BLaER1 (cell line): ENCODE measurements around the gene IFT57.

Experiments used
- H3K27ac ChIP-seq: shearing (Covaris generic); formaldehyde crosslinking; 2 replicates; pipeline ENCODE4 v1.8.1; 2022
- H3K27me3 ChIP-seq: shearing (Covaris generic); formaldehyde crosslinking; 2 replicates; pipeline ENCODE4 v1.8.1; 2022
- H3K36me3 ChIP-seq: shearing (Covaris generic); formaldehyde crosslinking; 2 replicates; pipeline ENCODE4 v1.8.1; 2022
- H3K4me1 ChIP-seq: shearing (Covaris generic); formaldehyde crosslinking; 2 replicates; pipeline ENCODE4 v1.8.1; 2022
- H3K4me2 ChIP-seq: shearing (Covaris generic); formaldehyde crosslinking; 2 replicates; pipeline ENCODE4 v1.8.1; 2022
- H3K4me3 ChIP-seq: shearing (Covaris generic); formaldehyde crosslinking; 2 replicates; pipeline ENCODE4 v1.8.1; 2022
- H3K9ac ChIP-seq: shearing (Covaris generic); formaldehyde crosslinking; 2 replicates; pipeline ENCODE4 v1.8.1; 2022
- H3K9me3 ChIP-seq: shearing (Covaris generic); formaldehyde crosslinking; 2 replicates; pipeline ENCODE4 v1.8.1; 2022
- H4K20me1 ChIP-seq: shearing (Covaris generic); formaldehyde crosslinking; 2 replicates; pipeline ENCODE4 v1.8.1; 2022
- Cebpa-rat ChIP-seq: shearing (Covaris generic); IDR thresholded peaks from 2 replicates; pipeline ENCODE4 v1.8.1; 2022

IFT57 gene

DNA sequence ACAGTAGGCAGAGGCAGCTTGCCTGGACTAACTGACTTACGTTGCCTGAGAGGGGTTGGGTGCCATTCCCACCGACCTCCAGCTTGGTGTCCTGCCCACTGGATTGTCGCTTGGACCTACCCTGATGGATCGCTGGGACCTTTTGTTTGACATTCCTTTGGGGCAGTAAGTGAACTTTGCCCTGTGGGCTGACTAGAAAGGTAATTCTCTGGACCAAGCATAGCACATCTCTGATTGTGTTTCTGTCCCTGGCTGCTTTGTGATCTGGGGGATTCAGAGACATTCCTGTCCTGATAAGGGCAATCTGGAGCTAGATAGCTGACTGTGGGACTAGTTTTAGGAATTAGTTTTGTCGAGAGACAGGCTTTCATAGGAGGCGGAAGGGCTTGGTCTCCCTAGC lies 19.5 kb upstream of the IFT57 start:
- no peaks in the 10 kb centered on the region for H3K9me3 ChIP-seq
- H3K36me3 ChIP-seq: no peaks in the 10 kb centered on the region
- no peaks in the 10 kb centered on the region for H3K27me3 ChIP-seq
- H4K20me1 ChIP-seq: no peaks in the 10 kb centered on the region
- no peaks in the 10 kb centered on the region for H3K4me1 ChIP-seq
- H3K4me2 ChIP-seq: no peak overlapping the region
- H3K4me3 ChIP-seq: no peak overlapping the region
- TF ChIP-seq Cebpa-rat: no peak
- H3K9ac ChIP-seq: no peak overlapping the region
- H3K27ac ChIP-seq: no peak overlapping the region

DNA sequence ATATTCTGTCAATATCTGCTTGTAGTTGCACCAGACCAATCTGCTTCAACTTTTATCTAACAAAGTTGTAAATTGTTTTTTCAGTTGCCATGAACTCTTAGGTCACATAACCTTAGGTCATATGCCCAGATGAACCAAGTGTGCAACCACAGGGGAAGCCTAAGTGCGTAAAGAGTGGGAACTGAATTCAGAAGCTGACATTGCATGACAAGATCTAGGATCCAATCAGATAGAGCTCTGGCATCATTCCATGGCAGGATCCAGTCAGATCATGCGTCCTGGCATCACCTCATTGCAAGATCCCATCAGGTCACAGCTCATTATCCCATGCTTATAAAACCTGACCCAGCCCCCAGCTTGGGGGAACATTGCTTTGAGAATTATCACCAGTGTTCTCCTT lies 18.9 kb upstream of the IFT57 start:
- TF ChIP-seq Cebpa-rat: no peak
- no peaks in the 10 kb centered on the region for H3K9me3 ChIP-seq
- no peaks in the 10 kb centered on the region for H3K36me3 ChIP-seq
- H3K9ac ChIP-seq: no peak overlapping the region
- H4K20me1 ChIP-seq: no peaks in the 10 kb centered on the region
- no peak overlapping the region for H3K4me2 ChIP-seq
- H3K4me1 ChIP-seq: no peaks in the 10 kb centered on the region
- no peak overlapping the region for H3K4me3 ChIP-seq
- H3K27ac ChIP-seq: no peak overlapping the region
- H3K27me3 ChIP-seq: no peaks in the 10 kb centered on the region

DNA sequence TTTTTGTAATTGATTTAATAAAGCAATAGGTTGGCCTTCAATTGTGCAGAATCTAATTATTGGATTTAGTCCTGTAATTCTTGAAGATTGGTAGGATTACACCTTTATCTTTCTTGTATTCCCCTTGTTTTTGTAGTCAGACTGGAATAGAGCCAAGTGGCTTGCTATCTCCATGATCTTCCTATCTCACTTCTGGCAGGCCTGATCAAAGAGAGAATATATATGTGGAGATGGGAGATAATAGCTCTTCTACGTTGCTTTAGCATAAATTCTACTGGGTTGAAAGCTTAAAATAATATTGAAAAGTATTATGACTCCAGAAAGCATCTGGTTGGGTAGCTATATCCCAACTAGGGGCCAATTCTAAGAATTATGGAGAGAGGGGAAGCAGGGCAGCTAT lies 16.9 kb upstream of the IFT57 start:
- no peaks in the 10 kb centered on the region for H3K36me3 ChIP-seq
- no peaks in the 10 kb centered on the region for H4K20me1 ChIP-seq
- H3K9me3 ChIP-seq: no peaks in the 10 kb centered on the region
- H3K4me1 ChIP-seq: no peaks in the 10 kb centered on the region
- no peak overlapping the region for H3K4me3 ChIP-seq
- no peak for TF ChIP-seq Cebpa-rat
- H3K4me2 ChIP-seq: no peak overlapping the region
- no peak overlapping the region for H3K9ac ChIP-seq
- H3K27me3 ChIP-seq: no peaks in the 10 kb centered on the region
- H3K27ac ChIP-seq: no peak overlapping the region

DNA sequence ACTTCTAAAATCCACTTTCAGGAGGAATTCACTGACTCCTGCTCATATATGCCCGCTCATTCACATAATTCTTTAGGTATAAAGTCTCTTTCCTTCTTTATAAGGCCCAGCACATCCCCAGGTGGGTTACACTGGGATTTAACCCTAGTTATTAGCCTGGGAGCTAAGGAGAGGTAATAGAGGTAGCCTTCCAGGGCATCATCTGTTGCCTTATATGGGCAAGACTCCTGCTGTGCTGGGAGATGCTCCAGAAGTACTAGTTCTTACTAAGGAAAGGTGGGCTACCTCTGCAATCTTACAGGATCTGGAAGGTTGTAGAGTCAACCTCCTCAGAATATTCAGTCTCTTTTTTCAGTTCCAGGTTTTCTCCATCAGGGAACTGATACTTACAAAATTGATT lies 13.1 kb upstream of the IFT57 start:
- no peaks in the 10 kb centered on the region for H3K4me1 ChIP-seq
- H4K20me1 ChIP-seq: no peaks in the 10 kb centered on the region
- H3K4me3 ChIP-seq: no peak overlapping the region
- no peak overlapping the region for H3K9ac ChIP-seq
- no peaks in the 10 kb centered on the region for H3K36me3 ChIP-seq
- H3K4me2 ChIP-seq: no peak overlapping the region
- H3K27me3 ChIP-seq: no peaks in the 10 kb centered on the region
- H3K27ac ChIP-seq: no peak overlapping the region
- H3K9me3 ChIP-seq: no peaks in the 10 kb centered on the region
- no peak for TF ChIP-seq Cebpa-rat

DNA sequence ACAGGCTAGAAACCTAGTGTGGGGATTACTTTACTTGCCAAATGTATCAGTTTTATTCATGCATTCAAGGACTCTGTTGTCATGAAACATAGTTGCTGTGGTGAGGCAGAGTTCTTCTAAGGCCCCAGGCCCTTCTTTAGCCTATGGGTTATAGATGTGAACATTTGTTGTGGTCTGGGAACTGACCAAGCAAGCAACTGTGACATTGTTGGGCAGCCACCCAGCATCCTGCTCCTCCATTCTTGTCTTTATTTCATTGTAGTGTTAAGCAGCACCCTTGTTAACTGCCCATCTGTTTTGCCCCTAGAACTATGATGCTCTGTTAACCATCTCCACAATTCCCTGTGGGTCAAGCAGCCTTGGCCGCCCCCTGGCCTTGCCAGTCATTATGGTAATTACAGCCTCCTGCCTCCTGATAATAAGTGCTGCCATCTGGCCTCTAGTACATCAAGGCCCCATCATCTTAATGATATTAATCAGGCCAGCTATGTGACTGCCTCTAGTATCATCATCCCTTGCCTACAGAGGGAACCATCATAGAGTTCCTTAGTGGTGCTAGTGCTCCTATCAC lies 12.2 kb upstream of the IFT57 start:
- no peaks in the 10 kb centered on the region for H3K4me1 ChIP-seq
- H3K27me3 ChIP-seq: no peaks in the 10 kb centered on the region
- no peaks in the 10 kb centered on the region for H4K20me1 ChIP-seq
- H3K36me3 ChIP-seq: no peaks in the 10 kb centered on the region
- no peaks in the 10 kb centered on the region for H3K9me3 ChIP-seq
- H3K27ac ChIP-seq: no peak overlapping the region
- no peak for TF ChIP-seq Cebpa-rat
- H3K9ac ChIP-seq: no peak overlapping the region
- no peak overlapping the region for H3K4me3 ChIP-seq
- no peak overlapping the region for H3K4me2 ChIP-seq

DNA sequence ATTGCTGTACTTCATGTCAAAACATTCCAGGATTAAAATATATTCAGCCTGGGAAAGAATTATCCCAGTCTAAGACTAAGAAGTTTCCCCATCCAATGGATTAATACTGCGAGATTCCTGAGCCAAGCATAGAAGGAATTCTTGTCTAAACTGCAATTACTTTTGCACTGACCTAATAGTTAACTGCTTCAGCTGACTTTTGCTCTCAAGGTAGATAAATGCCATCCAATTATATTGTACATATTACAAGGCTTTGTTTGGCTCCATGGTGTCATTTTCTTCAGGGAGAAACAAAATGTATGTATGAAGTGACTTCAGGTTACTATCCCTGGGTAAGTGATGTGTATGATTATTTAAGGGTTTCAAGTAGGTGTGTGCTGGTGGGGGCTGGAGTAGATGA lies 6.1 kb upstream of the IFT57 start:
- Histone ChIP-seq H3K27ac (no peak overlapping the region), H4K20me1 (no peaks in the 10 kb centered on the region), H3K27me3 (no peaks in the 10 kb centered on the region), H3K4me1 (peaks cover 11% of the 10 kb centered on the region), H3K9me3 (no peaks in the 10 kb centered on the region), H3K4me3 (no peak overlapping the region), H3K9ac (no peak overlapping the region), H3K36me3 (no peaks in the 10 kb centered on the region), H3K4me2 (no peak overlapping the region)
- no peak for TF ChIP-seq Cebpa-rat

DNA sequence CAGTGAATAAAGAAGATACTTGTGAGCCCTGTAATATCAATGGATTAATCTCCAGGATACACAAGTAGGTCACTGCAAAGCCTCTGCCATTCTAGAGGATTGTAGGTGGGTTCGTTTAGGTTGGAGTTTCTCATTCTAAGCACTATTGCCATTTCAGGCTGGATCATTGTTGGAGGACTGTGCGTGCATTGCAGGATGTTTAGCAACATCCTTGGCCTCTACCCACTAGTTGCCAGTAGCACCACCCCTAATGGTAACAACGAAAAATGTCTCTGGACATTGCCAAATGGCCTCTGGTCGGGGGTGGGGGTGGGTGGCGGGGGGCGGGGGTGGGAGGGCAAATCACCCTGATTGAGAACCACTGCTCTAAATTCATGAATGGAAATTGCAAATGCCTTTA lies 4.9 kb upstream of the IFT57 start:
- peaks cover 17% of the 10 kb centered on the region for H3K4me1 ChIP-seq
- no peak for TF ChIP-seq Cebpa-rat
- no peaks in the 10 kb centered on the region for H4K20me1 ChIP-seq
- no peak overlapping the region for H3K9ac ChIP-seq
- H3K4me3 ChIP-seq: no peak overlapping the region
- no peak overlapping the region for H3K4me2 ChIP-seq
- no peaks in the 10 kb centered on the region for H3K27me3 ChIP-seq
- H3K27ac ChIP-seq: no peak overlapping the region
- H3K9me3 ChIP-seq: no peaks in the 10 kb centered on the region
- H3K36me3 ChIP-seq: no peaks in the 10 kb centered on the region

DNA sequence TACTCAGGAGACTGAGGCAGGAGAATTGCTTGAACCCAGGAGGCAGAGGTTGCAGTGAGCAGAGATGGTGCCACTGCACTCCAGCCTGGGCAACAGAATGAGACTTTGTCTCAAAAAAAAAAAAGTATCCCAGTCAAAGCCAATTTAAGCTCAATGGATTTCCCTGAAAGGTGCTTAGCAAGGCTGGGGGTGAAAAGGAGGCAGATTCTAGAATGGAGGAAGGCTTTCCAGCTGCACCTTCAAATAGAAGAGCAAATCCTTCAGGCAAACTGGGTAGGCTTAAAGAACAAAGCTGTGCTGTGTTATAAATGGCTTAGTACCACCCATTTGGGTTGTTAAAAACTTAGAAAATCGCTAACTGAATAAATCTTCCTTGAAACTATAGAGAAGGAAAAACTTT lies 3.0 kb upstream of the IFT57 start:
- Histone ChIP-seq H3K4me1 (peaks cover 29% of the 10 kb centered on the region), H3K4me3 (no peak overlapping the region), H3K4me2 (no peak overlapping the region), H3K9me3 (no peaks in the 10 kb centered on the region), H3K9ac (no peak overlapping the region), H3K27ac (no peak overlapping the region), H4K20me1 (no peaks in the 10 kb centered on the region), H3K27me3 (no peaks in the 10 kb centered on the region), H3K36me3 (no peaks in the 10 kb centered on the region)
- no peak for TF ChIP-seq Cebpa-rat

DNA sequence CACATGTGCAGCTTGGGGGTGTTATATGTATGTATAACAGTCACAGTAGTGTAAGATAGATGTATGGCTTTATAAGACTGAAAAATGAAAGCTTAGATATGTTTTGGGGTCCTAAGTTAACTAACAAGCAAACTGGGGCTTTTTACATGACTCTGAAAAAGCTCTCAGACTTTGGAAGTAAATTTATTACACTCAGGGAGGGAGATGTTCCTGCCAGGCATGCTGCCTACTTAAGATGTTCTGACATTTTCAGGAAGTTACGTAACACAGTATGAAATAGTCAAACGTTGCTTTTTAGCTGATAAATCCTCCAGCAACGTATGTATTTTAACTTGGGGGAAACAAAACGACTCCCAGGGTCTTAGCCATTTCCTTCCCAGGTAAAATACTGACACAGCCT lies 1.7 kb upstream of the IFT57 start:
- Histone ChIP-seq H4K20me1 (no peaks in the 10 kb centered on the region), H3K9me3 (no peaks in the 10 kb centered on the region), H3K27me3 (no peaks in the 10 kb centered on the region), H3K4me3 (no peak overlapping the region), H3K9ac (no peak overlapping the region), H3K4me2 (peak overlapping the region; percentile 95), H3K4me1 (peaks cover 29% of the 10 kb centered on the region), H3K27ac (no peak overlapping the region), H3K36me3 (no peaks in the 10 kb centered on the region)
- TF ChIP-seq Cebpa-rat: no peak

DNA sequence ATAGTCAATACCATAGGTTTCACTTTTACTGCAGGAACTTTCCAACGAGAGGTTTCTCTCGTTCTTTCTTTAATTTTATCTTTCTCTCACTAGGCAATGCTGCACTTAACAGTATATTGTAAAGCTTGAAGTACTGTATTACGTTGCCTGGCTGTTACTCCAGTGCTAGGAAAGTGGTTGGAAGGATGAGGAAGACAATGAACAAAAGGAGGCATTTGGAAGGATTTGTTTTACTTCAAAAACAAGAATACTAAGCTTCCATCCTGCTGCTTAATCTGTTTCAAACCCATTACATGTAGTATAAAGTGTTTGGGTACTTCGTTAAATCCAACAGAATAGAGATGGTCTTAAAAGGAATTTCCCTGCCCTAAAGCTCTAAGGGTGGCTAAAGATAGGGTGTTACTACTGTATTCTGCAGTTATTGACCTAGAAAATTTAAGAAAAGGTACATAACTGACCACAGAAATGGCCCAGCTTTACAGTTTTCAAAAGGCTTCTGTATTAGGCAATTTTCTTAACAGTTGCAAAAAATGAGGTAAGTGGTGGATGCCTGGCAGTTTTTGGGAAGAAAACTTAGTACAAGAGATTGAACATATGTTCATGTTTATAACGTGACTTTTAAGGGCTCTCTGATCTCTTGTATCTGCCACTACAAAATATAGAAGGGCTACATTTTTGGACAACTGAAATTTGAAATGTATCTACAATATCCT lies 785 bp upstream of the IFT57 start:
- H3K4me1 ChIP-seq: peaks cover 29% of the 10 kb centered on the region
- H3K36me3 ChIP-seq: no peaks in the 10 kb centered on the region
- H3K4me2 ChIP-seq: peak overlapping the region; percentile 95
- no peaks in the 10 kb centered on the region for H3K9me3 ChIP-seq
- H3K27ac ChIP-seq: no peak overlapping the region
- TF ChIP-seq Cebpa-rat: no peak
- H3K4me3 ChIP-seq: peak overlapping the region; percentile 84
- H4K20me1 ChIP-seq: no peaks in the 10 kb centered on the region
- H3K9ac ChIP-seq: peak overlapping the region; percentile 75
- H3K27me3 ChIP-seq: no peaks in the 10 kb centered on the region

DNA sequence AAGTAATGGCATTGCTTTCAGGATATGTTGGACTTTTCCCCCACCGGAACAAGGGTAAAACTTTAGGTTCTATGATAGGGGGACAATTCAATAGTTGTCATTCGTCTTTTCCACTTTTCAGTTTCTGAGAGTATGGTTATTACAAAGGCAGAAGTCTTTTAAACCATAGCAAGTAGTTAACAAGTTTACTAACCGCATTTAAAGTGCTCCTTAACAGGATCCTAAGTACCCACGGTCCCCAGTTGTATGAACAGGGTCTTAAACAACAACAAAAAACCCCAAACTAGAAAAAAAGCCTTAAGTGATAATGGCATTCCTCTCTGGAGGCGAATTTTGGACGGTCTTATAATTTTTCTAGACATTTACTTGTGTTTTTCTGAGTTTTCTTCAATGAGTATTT lies 831 bp downstream of the IFT57 start:
- peak overlapping the region; percentile 69; the same call in 1 of the 2 replicates for H3K9ac ChIP-seq
- no peaks in the 10 kb centered on the region for H3K36me3 ChIP-seq
- H3K9me3 ChIP-seq: no peaks in the 10 kb centered on the region
- no peak for TF ChIP-seq Cebpa-rat
- H3K27ac ChIP-seq: no peak overlapping the region
- no peaks in the 10 kb centered on the region for H3K27me3 ChIP-seq
- no peaks in the 10 kb centered on the region for H4K20me1 ChIP-seq
- H3K4me1 ChIP-seq: peaks cover 29% of the 10 kb centered on the region
- H3K4me3 ChIP-seq: peak overlapping the region; percentile 84
- H3K4me2 ChIP-seq: peak overlapping the region; percentile 95
